ENCODE results near the gene RGMB. TPM values are rescaled to one million over a fixed set of nuclear protein-coding genes. Genes with fewer than 3 reads are reported as not detected.

The RGMB gene
- total and polyA plus RNA-seq, 3 donors from 2014 or later: 22.4 to 47.4 (median 41.2) TPM

GRCh38 chr5:98767581-98767980 is 5.9 kb upstream of the RGMB start:
- no peak overlapping the region for H3K27ac ChIP-seq
- H3K4me1 ChIP-seq: peaks cover under 1% of the 10 kb centered on the region
- no peak overlapping the region for H3K4me3 ChIP-seq
- H3K9me3 ChIP-seq: no peaks in the 10 kb centered on the region
- no peak for DNase-seq
- H3K27me3 ChIP-seq: no peaks in the 10 kb centered on the region
- 20 to 24% methylated on average over 2 of the region's 2 CpGs for WGBS, 2 donors
- TF ChIP-seq, protein P1, sequence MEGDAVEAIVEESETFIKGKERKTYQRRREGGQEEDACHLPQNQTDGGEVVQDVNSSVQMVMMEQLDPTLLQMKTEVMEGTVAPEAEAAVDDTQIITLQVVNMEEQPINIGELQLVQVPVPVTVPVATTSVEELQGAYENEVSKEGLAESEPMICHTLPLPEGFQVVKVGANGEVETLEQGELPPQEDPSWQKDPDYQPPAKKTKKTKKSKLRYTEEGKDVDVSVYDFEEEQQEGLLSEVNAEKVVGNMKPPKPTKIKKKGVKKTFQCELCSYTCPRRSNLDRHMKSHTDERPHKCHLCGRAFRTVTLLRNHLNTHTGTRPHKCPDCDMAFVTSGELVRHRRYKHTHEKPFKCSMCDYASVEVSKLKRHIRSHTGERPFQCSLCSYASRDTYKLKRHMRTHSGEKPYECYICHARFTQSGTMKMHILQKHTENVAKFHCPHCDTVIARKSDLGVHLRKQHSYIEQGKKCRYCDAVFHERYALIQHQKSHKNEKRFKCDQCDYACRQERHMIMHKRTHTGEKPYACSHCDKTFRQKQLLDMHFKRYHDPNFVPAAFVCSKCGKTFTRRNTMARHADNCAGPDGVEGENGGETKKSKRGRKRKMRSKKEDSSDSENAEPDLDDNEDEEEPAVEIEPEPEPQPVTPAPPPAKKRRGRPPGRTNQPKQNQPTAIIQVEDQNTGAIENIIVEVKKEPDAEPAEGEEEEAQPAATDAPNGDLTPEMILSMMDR (IDR thresholded peaks at IDR 0.05): no peak
- no peak for TF ChIP-seq POLR2A (IDR thresholded peaks at IDR 0.05)
- intact Hi-C loops (cut with DNase I; ENCODE audit: low total_unique reads): no loop called here
- H3K36me3 ChIP-seq (ENCODE audit: low read depth, missing control alignments): no peaks in the 10 kb centered on the region

- intact Hi-C loops (cut with DNase I; ENCODE audit: low total_unique reads): no loop called here
- WGBS, 2 donors: 0% methylated on average over 30 to 34 of the region's 34 CpGs
- peak; percentile 55 for DNase-seq
- no peaks in the 10 kb centered on the region for H3K9me3 ChIP-seq
- H3K27ac ChIP-seq: no peak overlapping the region
- no peaks in the 10 kb centered on the region for H3K27me3 ChIP-seq
- no peak for TF ChIP-seq POLR2A (IDR thresholded peaks at IDR 0.05)
- TF ChIP-seq, protein P1 (IDR thresholded peaks at IDR 0.05): peak; percentile 50 to 70 (median 50)
- H3K4me3 ChIP-seq: peak overlapping the region; percentile 60 to 77
- peaks cover 5% of the 10 kb centered on the region for H3K4me1 ChIP-seq
- H3K36me3 ChIP-seq (ENCODE audit: low read depth, missing control alignments): no peaks in the 10 kb centered on the region
These were observed 5.1 kb upstream of the RGMB start for GRCh38 chr5:98768160-98768959.

DNA sequence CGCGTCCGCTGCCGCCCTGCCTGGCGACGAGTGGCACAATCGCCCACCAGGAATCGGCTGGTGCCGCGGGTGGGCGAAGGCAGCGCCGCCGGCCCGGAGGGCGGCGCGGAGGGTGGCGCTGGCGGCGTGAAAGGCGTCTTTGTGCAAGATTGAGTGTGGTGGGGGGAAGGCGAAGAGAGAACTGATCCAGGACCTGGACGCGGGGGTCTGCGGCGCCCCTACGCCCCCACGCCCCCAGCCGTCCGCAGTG is 4.6 kb upstream of the RGMB start:
- intact Hi-C loops (cut with DNase I; ENCODE audit: low total_unique reads): no loop called here
- Histone ChIP-seq H3K4me1 (peaks cover 5% of the 10 kb centered on the region), H3K27me3 (no peaks in the 10 kb centered on the region), H3K9me3 (no peaks in the 10 kb centered on the region), H3K4me3 (peak overlapping the region; percentile 60 to 77), H3K36me3 (ENCODE audit: low read depth, missing control alignments) (no peaks in the 10 kb centered on the region), H3K27ac (no peak overlapping the region)
- 0% methylated on average over 2 to 26 of the region's 31 CpGs for WGBS, 2 donors
- TF ChIP-seq POLR2A (IDR thresholded peaks at IDR 0.05): no peak
- TF ChIP-seq, protein P1 (IDR thresholded peaks at IDR 0.05): peak in 1 of 3 experiments; percentile 42
- no peak for DNase-seq

GRCh38 chr5:98769210-98769958 is 4.1 kb upstream of the RGMB start:
- intact Hi-C loops (cut with DNase I; ENCODE audit: low total_unique reads): no loop called here
- Histone ChIP-seq H3K27me3 (no peaks in the 10 kb centered on the region), H3K27ac (peak overlapping the region; percentile 62 to 71), H3K4me3 (peak overlapping the region; percentile 60 to 77), H3K9me3 (no peaks in the 10 kb centered on the region), H3K4me1 (peaks cover 5% of the 10 kb centered on the region), H3K36me3 (ENCODE audit: low read depth, missing control alignments) (no peaks in the 10 kb centered on the region)
- 1 to 2% methylated on average over 10 to 49 of the region's 55 CpGs for WGBS, 2 donors
- TF ChIP-seq, protein P1 (IDR thresholded peaks at IDR 0.05): peak in 2 of 3 experiments; percentile 34 to 73
- TF ChIP-seq POLR2A (IDR thresholded peaks at IDR 0.05): no peak
- DNase-seq: peak; percentile 81
